Neuronal stem cell (in vitro differentiated cells): ENCODE data around the gene C4orf51.

ENCODE experiments used
- DNase-seq: peaks from one replicate; pipeline ENCODE4 v3.0.0-alpha.2; 2013; ENCODE audit warnings: low spot score
- H2AFZ ChIP-seq: one replicate; pipeline ENCODE4 v1.6.1; 2013; ENCODE audit warnings: mild to moderate bottlenecking, low read length, inconsistent platforms
- H2AK5ac ChIP-seq: 2 replicates; pipeline ENCODE4 v1.6.1; 2013; ENCODE audit warnings: low read depth, mild to moderate bottlenecking, inconsistent platforms, low read length, moderate library complexity, mixed read lengths
- H2BK120ac ChIP-seq: 2 replicates; pipeline ENCODE4 v1.6.1; 2013; ENCODE audit warnings: low read depth, mild to moderate bottlenecking, inconsistent platforms, low read length, moderate library complexity, mixed read lengths
- H2BK12ac ChIP-seq: one replicate; pipeline ENCODE4 v1.6.1; 2013; ENCODE audit warnings: low read length, inconsistent platforms
- H2BK15ac ChIP-seq: 2 replicates; pipeline ENCODE4 v1.6.1; 2013; ENCODE audit warnings: mild to moderate bottlenecking, low read length, inconsistent platforms, mixed read lengths
- H2BK5ac ChIP-seq: one replicate; pipeline ENCODE4 v1.6.1; 2013; ENCODE audit warnings: inconsistent platforms, mild to moderate bottlenecking, low read length, moderate library complexity
- H3K14ac ChIP-seq: one replicate; pipeline ENCODE4 v1.6.1; 2013; ENCODE audit warnings: low read length, inconsistent platforms
- H3K18ac ChIP-seq: 2 replicates; pipeline ENCODE4 v1.6.1; 2013; ENCODE audit warnings: low read length, inconsistent platforms
- H3K23ac ChIP-seq: 2 replicates; pipeline ENCODE4 v1.6.1; 2013; ENCODE audit warnings: low read depth, mild to moderate bottlenecking, mixed read lengths, low read length, inconsistent platforms; ENCODE audit not compliant: poor library complexity
- H3K27ac ChIP-seq: replicated peaks from 3 replicates; pipeline ENCODE4 v1.5.1; 2013; ENCODE audit warnings: low read length, inconsistent platforms
- H3K27me3 ChIP-seq, 3 experiments: 2 replicates each; pipeline ENCODE4 v1.6.1; 2013; ENCODE audit warnings: low read length in 3 of 3, mild to moderate bottlenecking in 2 of 3, inconsistent platforms in 1 of 3, low read depth in 1 of 3, mixed read lengths in 1 of 3, moderate library complexity in 1 of 3; ENCODE audit not compliant: control insufficient read depth in 3 of 3, insufficient read depth in 3 of 3
- H3K36me3 ChIP-seq, 2 donors: replicated peaks in 1 of 2; 2 replicates each; pipeline ENCODE4 v1.6.1; 2013; ENCODE audit warnings: low read length in 2 of 2; ENCODE audit not compliant: control insufficient read depth in 2 of 2, insufficient read depth in 2 of 2
- H3K4ac ChIP-seq: 2 replicates; pipeline ENCODE4 v1.6.1; 2013; ENCODE audit warnings: inconsistent platforms, mild to moderate bottlenecking, low read length, moderate library complexity
- H3K4me1 ChIP-seq, 2 donors: 1 replicate in 1 of 2; 2 replicates in 1 of 2; pipeline ENCODE4 v1.6.1; 2013; ENCODE audit warnings: low read length in 2 of 2, low read depth in 1 of 2; ENCODE audit not compliant: control insufficient read depth in 2 of 2, insufficient read depth in 1 of 2
- H3K4me2 ChIP-seq: one replicate; pipeline ENCODE4 v1.6.1; 2013; ENCODE audit warnings: mild to moderate bottlenecking, low read length, inconsistent platforms; ENCODE audit not compliant: insufficient read depth, poor library complexity, severe bottlenecking
- H3K4me3 ChIP-seq, 2 donors: 2 replicates each; pipeline ENCODE4 v1.5.1; 2013; ENCODE audit warnings: low read length in 2 of 2, mild to moderate bottlenecking in 2 of 2, inconsistent platforms in 1 of 2, moderate library complexity in 1 of 2
- H3K79me1 ChIP-seq: one replicate; pipeline ENCODE4 v1.6.1; 2013; ENCODE audit warnings: low read depth, mild to moderate bottlenecking, inconsistent platforms, low read length, moderate library complexity
- H3K9ac ChIP-seq: one replicate; pipeline ENCODE4 v1.6.1; 2013; ENCODE audit warnings: mild to moderate bottlenecking, low read depth, low read length, inconsistent platforms; ENCODE audit not compliant: poor library complexity
- H3K9me3 ChIP-seq, 2 donors: replicated peaks in 1 of 2; 2 replicates each; pipeline versions ENCODE3 to v1.6.1; 2013; ENCODE audit warnings: low read length in 2 of 2, mild to moderate bottlenecking in 2 of 2, inconsistent platforms in 1 of 2, low read depth in 1 of 2, mixed read lengths in 1 of 2, moderate library complexity in 1 of 2; ENCODE audit not compliant: control insufficient read depth in 2 of 2, insufficient read depth in 1 of 2
- H4K8ac ChIP-seq: one replicate; pipeline ENCODE4 v1.6.1; 2013; ENCODE audit warnings: low read depth, mild to moderate bottlenecking, inconsistent platforms, low read length, moderate library complexity
- H4K91ac ChIP-seq: one replicate; pipeline ENCODE4 v1.6.1; 2013; ENCODE audit warnings: low read length, low read depth, mild to moderate bottlenecking, inconsistent platforms; ENCODE audit not compliant: poor library complexity
- WGBS, 2 donors: extraction: QIAGEN DNeasy Blood & Tissue Kit; methylation state at CpG; one replicate each; pipeline ENCODE4 v1.1.7; 2013; ENCODE audit warnings: missing lambda C conversion rate in 2 of 2, mixed read lengths in 1 of 2; ENCODE audit not compliant: insufficient read length in 2 of 2, insufficient replicate concordance in 1 of 2; ENCODE audit errors: extremely low coverage in 2 of 2; 5-methylcytosine and 5-hydroxymethylcytosine counted together

Gene C4orf51

GRCh38 chr4:145720656-145721055 lies 40.7 kb downstream of the C4orf51 start:
- Histone ChIP-seq H4K8ac (no peak overlapping the region), H3K79me1 (no peaks in the 10 kb centered on the region), H3K23ac (no peak overlapping the region), H4K91ac (no peak overlapping the region), H3K4me2 (no peak overlapping the region), H2BK12ac (no peak overlapping the region), H3K4me1 (peaks cover 11 to 20% of the 10 kb centered on the region in 2 donors), H3K9me3 (peaks cover 2 to 13% of the 10 kb centered on the region in 2 donors), H2BK5ac (no peak overlapping the region), H3K4me3 (no peak overlapping the region), H2BK120ac (no peak overlapping the region), H2AFZ (peak overlapping the region; percentile 40), H3K14ac (no peak overlapping the region), H3K18ac (no peak overlapping the region), H3K36me3 (no peaks in the 10 kb centered on the region), H3K27me3 (no peaks in the 10 kb centered on the region), H3K9ac (no peak overlapping the region), H2AK5ac (no peak overlapping the region), H3K4ac (no peak overlapping the region), H2BK15ac (no peak overlapping the region), H3K27ac (peak overlapping the region; percentile 62)
- no CpG with 5 or more reads among the region's 3 CpGs for WGBS, 2 donors
- DNase-seq: no peak

GRCh38 chr4:145722561-145722960 lies 42.6 kb downstream of the C4orf51 start:
- Histone ChIP-seq H2BK12ac (no peak overlapping the region), H3K9me3 (peaks cover 2 to 13% of the 10 kb centered on the region in 2 donors), H3K4me2 (no peak overlapping the region), H3K4me1 (peaks cover 7 to 11% of the 10 kb centered on the region in 2 donors), H4K8ac (no peak overlapping the region), H3K4me3 (no peak overlapping the region), H2AFZ (no peak overlapping the region), H2AK5ac (no peak overlapping the region), H3K14ac (no peak overlapping the region), H3K23ac (no peak overlapping the region), H3K4ac (no peak overlapping the region), H4K91ac (no peak overlapping the region), H3K9ac (no peak overlapping the region), H3K36me3 (no peaks in the 10 kb centered on the region), H2BK5ac (no peak overlapping the region), H3K27me3 (no peaks in the 10 kb centered on the region), H2BK120ac (no peak overlapping the region), H3K18ac (no peak overlapping the region), H2BK15ac (no peak overlapping the region), H3K27ac (no peak overlapping the region), H3K79me1 (no peaks in the 10 kb centered on the region)
- no CpG with 5 or more reads among the region's 1 CpG for WGBS, 2 donors
- DNase-seq: no peak

- H3K27ac ChIP-seq: no peak overlapping the region
- H2BK120ac ChIP-seq: no peak overlapping the region
- H3K14ac ChIP-seq: no peak overlapping the region
- no peak overlapping the region for H3K23ac ChIP-seq
- H2BK5ac ChIP-seq: no peak overlapping the region
- no peak overlapping the region for H3K4ac ChIP-seq
- H3K4me3 ChIP-seq: no peak overlapping the region
- no peak overlapping the region for H3K4me2 ChIP-seq
- no CpG with 5 or more reads among the region's 2 CpGs for WGBS, 2 donors
- DNase-seq: no peak
- no peaks in the 10 kb centered on the region for H3K79me1 ChIP-seq
- H3K9ac ChIP-seq: no peak overlapping the region
- no peak overlapping the region for H4K8ac ChIP-seq
- H3K36me3 ChIP-seq: no peaks in the 10 kb centered on the region
- H2BK15ac ChIP-seq: no peak overlapping the region
- peaks cover 7 to 11% of the 10 kb centered on the region in 2 donors for H3K4me1 ChIP-seq
- H2AK5ac ChIP-seq: no peak overlapping the region
- H3K9me3 ChIP-seq: peaks cover 2 to 13% of the 10 kb centered on the region in 2 donors
- no peak overlapping the region for H2AFZ ChIP-seq
- H3K27me3 ChIP-seq: no peaks in the 10 kb centered on the region
- no peak overlapping the region for H4K91ac ChIP-seq
- H3K18ac ChIP-seq: no peak overlapping the region
- no peak overlapping the region for H2BK12ac ChIP-seq
Observed at GRCh38 chr4:145723336-145723735, 43.4 kb downstream of the C4orf51 start.

- DNase-seq: no peak
- Histone ChIP-seq H3K14ac (no peak overlapping the region), H3K79me1 (no peaks in the 10 kb centered on the region), H3K9ac (no peak overlapping the region), H3K23ac (no peak overlapping the region), H2BK15ac (no peak overlapping the region), H3K4ac (no peak overlapping the region), H3K18ac (no peak overlapping the region), H3K9me3 (no peaks in the 10 kb centered on the region), H2BK12ac (no peak overlapping the region), H3K27me3 (no peaks in the 10 kb centered on the region), H3K4me1 (peaks cover 15 to 17% of the 10 kb centered on the region in 2 donors), H2BK120ac (no peak overlapping the region), H4K91ac (no peak overlapping the region), H3K4me2 (no peak overlapping the region), H2BK5ac (no peak overlapping the region), H3K36me3 (no peaks in the 10 kb centered on the region), H4K8ac (no peak overlapping the region), H2AFZ (peak overlapping the region; percentile 0), H3K27ac (no peak overlapping the region), H2AK5ac (no peak overlapping the region), H3K4me3 (no peak overlapping the region)
- WGBS, 2 donors: no CpG with 5 or more reads among the region's 5 CpGs
Observed at GRCh38 chr4:145730026-145730425, 50.1 kb downstream of the C4orf51 start.
